Neuronal stem cell (in vitro differentiated cells): Measurements from ENCODE around the gene RER1.
A peak's percentile ranks its signal among the peaks of the same experiment; 100 is the strongest.

Experiments used
- DNase-seq: peaks from one replicate; pipeline ENCODE4 v3.0.0-alpha.2; 2013; ENCODE audit warnings: low spot score
- H2AFZ ChIP-seq: one replicate; pipeline ENCODE4 v1.6.1; 2013; ENCODE audit warnings: mild to moderate bottlenecking, low read length, inconsistent platforms
- H2AK5ac ChIP-seq: 2 replicates; pipeline ENCODE4 v1.6.1; 2013; ENCODE audit warnings: low read depth, mild to moderate bottlenecking, inconsistent platforms, low read length, moderate library complexity, mixed read lengths
- H2BK120ac ChIP-seq: 2 replicates; pipeline ENCODE4 v1.6.1; 2013; ENCODE audit warnings: low read depth, mild to moderate bottlenecking, inconsistent platforms, low read length, moderate library complexity, mixed read lengths
- H2BK12ac ChIP-seq: one replicate; pipeline ENCODE4 v1.6.1; 2013; ENCODE audit warnings: low read length, inconsistent platforms
- H2BK15ac ChIP-seq: 2 replicates; pipeline ENCODE4 v1.6.1; 2013; ENCODE audit warnings: mild to moderate bottlenecking, low read length, inconsistent platforms, mixed read lengths
- H2BK5ac ChIP-seq: one replicate; pipeline ENCODE4 v1.6.1; 2013; ENCODE audit warnings: inconsistent platforms, mild to moderate bottlenecking, low read length, moderate library complexity
- H3K14ac ChIP-seq: one replicate; pipeline ENCODE4 v1.6.1; 2013; ENCODE audit warnings: low read length, inconsistent platforms
- H3K18ac ChIP-seq: 2 replicates; pipeline ENCODE4 v1.6.1; 2013; ENCODE audit warnings: low read length, inconsistent platforms
- H3K23ac ChIP-seq: 2 replicates; pipeline ENCODE4 v1.6.1; 2013; ENCODE audit warnings: low read depth, mild to moderate bottlenecking, mixed read lengths, low read length, inconsistent platforms; ENCODE audit not compliant: poor library complexity
- H3K27ac ChIP-seq: replicated peaks from 3 replicates; pipeline ENCODE4 v1.5.1; 2013; ENCODE audit warnings: low read length, inconsistent platforms
- H3K27me3 ChIP-seq, 3 experiments: 2 replicates each; pipeline ENCODE4 v1.6.1; 2013; ENCODE audit warnings: low read length in 3 of 3, mild to moderate bottlenecking in 2 of 3, inconsistent platforms in 1 of 3, low read depth in 1 of 3, mixed read lengths in 1 of 3, moderate library complexity in 1 of 3; ENCODE audit not compliant: control insufficient read depth in 3 of 3, insufficient read depth in 3 of 3
- H3K36me3 ChIP-seq, 2 donors: replicated peaks in 1 of 2; 2 replicates each; pipeline ENCODE4 v1.6.1; 2013; ENCODE audit warnings: low read length in 2 of 2; ENCODE audit not compliant: control insufficient read depth in 2 of 2, insufficient read depth in 2 of 2
- H3K4ac ChIP-seq: 2 replicates; pipeline ENCODE4 v1.6.1; 2013; ENCODE audit warnings: inconsistent platforms, mild to moderate bottlenecking, low read length, moderate library complexity
- H3K4me1 ChIP-seq, 2 donors: 1 replicate in 1 of 2; 2 replicates in 1 of 2; pipeline ENCODE4 v1.6.1; 2013; ENCODE audit warnings: low read length in 2 of 2, low read depth in 1 of 2; ENCODE audit not compliant: control insufficient read depth in 2 of 2, insufficient read depth in 1 of 2
- H3K4me2 ChIP-seq: one replicate; pipeline ENCODE4 v1.6.1; 2013; ENCODE audit warnings: mild to moderate bottlenecking, low read length, inconsistent platforms; ENCODE audit not compliant: insufficient read depth, poor library complexity, severe bottlenecking
- H3K4me3 ChIP-seq, 2 donors: 2 replicates each; pipeline ENCODE4 v1.5.1; 2013; ENCODE audit warnings: low read length in 2 of 2, mild to moderate bottlenecking in 2 of 2, inconsistent platforms in 1 of 2, moderate library complexity in 1 of 2
- H3K79me1 ChIP-seq: one replicate; pipeline ENCODE4 v1.6.1; 2013; ENCODE audit warnings: low read depth, mild to moderate bottlenecking, inconsistent platforms, low read length, moderate library complexity
- H3K9ac ChIP-seq: one replicate; pipeline ENCODE4 v1.6.1; 2013; ENCODE audit warnings: mild to moderate bottlenecking, low read depth, low read length, inconsistent platforms; ENCODE audit not compliant: poor library complexity
- H3K9me3 ChIP-seq, 2 donors: replicated peaks in 1 of 2; 2 replicates each; pipeline versions ENCODE3 to v1.6.1; 2013; ENCODE audit warnings: low read length in 2 of 2, mild to moderate bottlenecking in 2 of 2, inconsistent platforms in 1 of 2, low read depth in 1 of 2, mixed read lengths in 1 of 2, moderate library complexity in 1 of 2; ENCODE audit not compliant: control insufficient read depth in 2 of 2, insufficient read depth in 1 of 2
- H4K8ac ChIP-seq: one replicate; pipeline ENCODE4 v1.6.1; 2013; ENCODE audit warnings: low read depth, mild to moderate bottlenecking, inconsistent platforms, low read length, moderate library complexity
- H4K91ac ChIP-seq: one replicate; pipeline ENCODE4 v1.6.1; 2013; ENCODE audit warnings: low read length, low read depth, mild to moderate bottlenecking, inconsistent platforms; ENCODE audit not compliant: poor library complexity
- WGBS, 2 donors: extraction: QIAGEN DNeasy Blood & Tissue Kit; methylation state at CpG; one replicate each; pipeline ENCODE4 v1.1.7; 2013; ENCODE audit warnings: missing lambda C conversion rate in 2 of 2, mixed read lengths in 1 of 2; ENCODE audit not compliant: insufficient read length in 2 of 2, insufficient replicate concordance in 1 of 2; ENCODE audit errors: extremely low coverage in 2 of 2; 5-methylcytosine and 5-hydroxymethylcytosine counted together

Gene RER1

GRCh38 chr1:2430592-2430973 lies 38.9 kb downstream of the RER1 start:
- H3K9ac ChIP-seq, result no peak overlapping the region
- H2AK5ac ChIP-seq, result peak overlapping the region; percentile 94
- H3K18ac ChIP-seq, result peak overlapping the region; percentile 90
- peak overlapping the region; percentile 100 for H2BK15ac ChIP-seq
- peak overlapping the region; percentile 87 for H3K23ac ChIP-seq
- no peaks in the 10 kb centered on the region for H3K79me1 ChIP-seq
- H3K4me1 ChIP-seq, result peaks cover 29% of the 10 kb centered on the region in 2 donors
- WGBS, 2 donors, result no CpG with 5 or more reads among the region's 10 CpGs
- H3K4me3 ChIP-seq, result no peak overlapping the region
- H3K4me2 ChIP-seq, result no peak overlapping the region
- H2BK120ac ChIP-seq, result peak overlapping the region; percentile 87
- H2BK12ac ChIP-seq, result peak overlapping the region; percentile 88
- peak overlapping the region; percentile 95 for H3K14ac ChIP-seq
- no peaks in the 10 kb centered on the region for H3K36me3 ChIP-seq
- no peak overlapping the region for H4K8ac ChIP-seq
- H2BK5ac ChIP-seq, result peak overlapping the region; percentile 63
- peaks cover 0 to 47% (median 2%) of the 10 kb centered on the region in 3 experiments for H3K27me3 ChIP-seq
- no peak overlapping the region for H3K4ac ChIP-seq
- H2AFZ ChIP-seq, result no peak overlapping the region
- no peak overlapping the region for H3K27ac ChIP-seq
- H4K91ac ChIP-seq, result no peak overlapping the region
- no peak for DNase-seq
- peaks cover 3 to 5% of the 10 kb centered on the region in 2 donors for H3K9me3 ChIP-seq

GRCh38 chr1:2431103-2431502 lies 39.5 kb downstream of the RER1 start:
- DNase-seq, result no peak
- H2BK15ac ChIP-seq, result peak overlapping the region; percentile 100
- no peak overlapping the region for H4K8ac ChIP-seq
- peak overlapping the region; percentile 17 for H4K91ac ChIP-seq
- H2AK5ac ChIP-seq, result peak overlapping the region; percentile 97
- H3K23ac ChIP-seq, result peak overlapping the region; percentile 87
- peaks cover 3 to 5% of the 10 kb centered on the region in 2 donors for H3K9me3 ChIP-seq
- H3K4me1 ChIP-seq, result peaks cover 29% of the 10 kb centered on the region in 2 donors
- peak overlapping the region; percentile 63 for H2BK5ac ChIP-seq
- no CpG with 5 or more reads among the region's 16 CpGs for WGBS, 2 donors
- H3K27ac ChIP-seq, result no peak overlapping the region
- peak overlapping the region; percentile 87 for H2BK120ac ChIP-seq
- no peak overlapping the region for H3K4me2 ChIP-seq
- peak overlapping the region; percentile 55 for H3K4ac ChIP-seq
- peaks cover 0 to 45% (median 2%) of the 10 kb centered on the region in 3 experiments for H3K27me3 ChIP-seq
- H3K36me3 ChIP-seq, result no peaks in the 10 kb centered on the region
- peak overlapping the region; percentile 74 for H3K9ac ChIP-seq
- peak overlapping the region; percentile 90 for H3K18ac ChIP-seq
- H3K4me3 ChIP-seq, result no peak overlapping the region
- no peak overlapping the region for H2AFZ ChIP-seq
- H2BK12ac ChIP-seq, result peak overlapping the region; percentile 77
- H3K14ac ChIP-seq, result peak overlapping the region; percentile 95
- no peaks in the 10 kb centered on the region for H3K79me1 ChIP-seq

- Histone ChIP-seq H4K8ac (no peak overlapping the region), H4K91ac (peak overlapping the region; percentile 19), H3K4me1 (peaks cover 26 to 27% of the 10 kb centered on the region in 2 donors), H3K9me3 (peaks cover 3 to 5% of the 10 kb centered on the region in 2 donors), H3K27ac (no peak overlapping the region), H2AK5ac (peak overlapping the region; percentile 97), H3K27me3 (peaks cover 0 to 42% (median 2%) of the 10 kb centered on the region in 3 experiments), H3K14ac (no peak overlapping the region), H2BK12ac (peak overlapping the region; percentile 100), H2BK120ac (no peak overlapping the region), H3K4me2 (no peak overlapping the region), H3K79me1 (no peaks in the 10 kb centered on the region), H3K36me3 (no peaks in the 10 kb centered on the region), H3K4me3 (no peak overlapping the region), H3K23ac (peak overlapping the region; percentile 87), H2BK5ac (peak overlapping the region; percentile 63), H3K9ac (no peak overlapping the region), H2BK15ac (peak overlapping the region; percentile 100), H3K18ac (peak overlapping the region; percentile 90), H2AFZ (no peak overlapping the region), H3K4ac (no peak overlapping the region)
- no peak for DNase-seq
- WGBS, 2 donors, result no CpG with 5 or more reads among the region's 10 CpGs
These were observed 39.9 kb downstream of the RER1 start for GRCh38 chr1:2431518-2431917.

- H3K4me3 ChIP-seq, result no peak overlapping the region
- no CpG with 5 or more reads among the region's 16 CpGs for whole genome bisulfite sequencing, 2 donors
- no peak for DNase-seq
These were observed 40.8 kb downstream of the RER1 start for GRCh38 chr1:2432441-2432844.

More at GRCh38 chr1:2432441-2432844, 40.8 kb downstream of the RER1 start:
- peak overlapping the region; percentile 100 for H2BK15ac ChIP-seq
- peak overlapping the region; percentile 72 for H2AFZ ChIP-seq
- H3K4me1 ChIP-seq, result peaks cover 22 to 24% of the 10 kb centered on the region in 2 donors
- peak overlapping the region; percentile 98 for H2BK5ac ChIP-seq
- peaks cover 3 to 5% of the 10 kb centered on the region in 2 donors for H3K9me3 ChIP-seq
- H3K27me3 ChIP-seq, result peaks cover 0 to 47% (median 2%) of the 10 kb centered on the region in 3 experiments
- no peak overlapping the region for H3K27ac ChIP-seq
- H4K8ac ChIP-seq, result no peak overlapping the region
- H2AK5ac ChIP-seq, result peak overlapping the region; percentile 98
- H4K91ac ChIP-seq, result no peak overlapping the region
- H3K18ac ChIP-seq, result peak overlapping the region; percentile 85
- H2BK12ac ChIP-seq, result peak overlapping the region; percentile 100
- peak overlapping the region; percentile 89 for H3K23ac ChIP-seq
- H3K79me1 ChIP-seq, result no peaks in the 10 kb centered on the region
- H3K9ac ChIP-seq, result peak overlapping the region; percentile 70
- peak overlapping the region; percentile 87 for H2BK120ac ChIP-seq
- H3K14ac ChIP-seq, result peak overlapping the region; percentile 56
- H3K36me3 ChIP-seq, result no peaks in the 10 kb centered on the region
- H3K4me2 ChIP-seq, result peak overlapping the region; percentile 19
- H3K4ac ChIP-seq, result peak overlapping the region; percentile 76
